Thymus (tissue), 11 donors: Measurements from ENCODE around the gene LAMA5. TPM values are rescaled to one million over a fixed set of nuclear protein-coding genes. Genes with fewer than 3 reads are reported as not detected.

Source experiments
- DNase-seq, 9 donors: peaks; one replicate each; pipeline ENCODE4 v3.0.0-alpha.2; 2013; ENCODE audit warnings: low spot score in 9 of 9, low read depth in 6 of 9, missing footprints in 1 of 9
- H3K27ac ChIP-seq, 2 donors: one replicate each; pipeline ENCODE4 v1.5.1; 2013; ENCODE audit warnings: control low read depth in 1 of 2, low read depth in 1 of 2, low read length in 1 of 2, mild to moderate bottlenecking in 1 of 2, moderate library complexity in 1 of 2
- H3K27me3 ChIP-seq, 2 donors: one replicate each; pipeline ENCODE4 v1.5.1; 2013; ENCODE audit warnings: low read length in 1 of 2; ENCODE audit not compliant: control insufficient read depth in 2 of 2, insufficient read depth in 1 of 2
- H3K36me3 ChIP-seq, 2 donors: one replicate each; pipeline ENCODE4 v1.5.1; 2013; ENCODE audit warnings: low read length in 1 of 2, mild to moderate bottlenecking in 1 of 2, moderate library complexity in 1 of 2; ENCODE audit not compliant: control insufficient read depth in 2 of 2, insufficient read depth in 2 of 2
- H3K4me1 ChIP-seq, 2 donors: one replicate each; pipeline ENCODE4 v1.5.1; 2013; ENCODE audit warnings: low read length in 2 of 2; ENCODE audit not compliant: control insufficient read depth in 2 of 2, insufficient read depth in 2 of 2
- H3K4me3 ChIP-seq, 2 donors: one replicate each; pipeline ENCODE4 v1.5.1; 2013; ENCODE audit warnings: low read length in 2 of 2, control low read depth in 1 of 2, mild to moderate bottlenecking in 1 of 2
- H3K9me3 ChIP-seq, 2 donors: one replicate each; pipeline ENCODE4 v1.5.1; 2013; ENCODE audit warnings: low read length in 1 of 2, mild to moderate bottlenecking in 1 of 2; ENCODE audit not compliant: control insufficient read depth in 2 of 2, insufficient read depth in 1 of 2
- WGBS: extraction: QIAGEN DNeasy Blood & Tissue Kit; methylation state at CpG from one replicate; pipeline ENCODE4 v1.1.7; 2013; 5-methylcytosine and 5-hydroxymethylcytosine counted together
- polyA plus RNA-seq: library from polyadenylated mRNA; stranded (reverse); fragments of 200-250 nt; gene quantifications from one replicate; pipeline ENCODE4 v1.2.3, GENCODE V29; 2013
- total RNA-seq: library from RNA; stranded (reverse); fragments of 120-200 nt; gene quantifications from one replicate; pipeline ENCODE4 v1.2.4, GENCODE V29; 2013
- donor health status: healthy.

LAMA5 gene
- total and polyA plus RNA-seq, 2 donors: 12.8 to 155 TPM

- peak overlapping the region in 1 of 2 donors; percentile 77 for H3K27ac ChIP-seq
- H3K36me3 ChIP-seq: no peaks in the 10 kb centered on the region
- H3K27me3 ChIP-seq: peaks cover 0 to 5% of the 10 kb centered on the region in 2 donors
- no peak overlapping the region for H3K4me3 ChIP-seq
- H3K9me3 ChIP-seq: no peaks in the 10 kb centered on the region
- no peak for DNase-seq
- H3K4me1 ChIP-seq: peaks cover 0 to 25% of the 10 kb centered on the region in 2 donors
- WGBS: 79% methylated on average over 17 of the region's 17 CpGs
These were observed 10.4 kb downstream of the LAMA5 start for GRCh38 chr20:62356589-62357186.

DNA sequence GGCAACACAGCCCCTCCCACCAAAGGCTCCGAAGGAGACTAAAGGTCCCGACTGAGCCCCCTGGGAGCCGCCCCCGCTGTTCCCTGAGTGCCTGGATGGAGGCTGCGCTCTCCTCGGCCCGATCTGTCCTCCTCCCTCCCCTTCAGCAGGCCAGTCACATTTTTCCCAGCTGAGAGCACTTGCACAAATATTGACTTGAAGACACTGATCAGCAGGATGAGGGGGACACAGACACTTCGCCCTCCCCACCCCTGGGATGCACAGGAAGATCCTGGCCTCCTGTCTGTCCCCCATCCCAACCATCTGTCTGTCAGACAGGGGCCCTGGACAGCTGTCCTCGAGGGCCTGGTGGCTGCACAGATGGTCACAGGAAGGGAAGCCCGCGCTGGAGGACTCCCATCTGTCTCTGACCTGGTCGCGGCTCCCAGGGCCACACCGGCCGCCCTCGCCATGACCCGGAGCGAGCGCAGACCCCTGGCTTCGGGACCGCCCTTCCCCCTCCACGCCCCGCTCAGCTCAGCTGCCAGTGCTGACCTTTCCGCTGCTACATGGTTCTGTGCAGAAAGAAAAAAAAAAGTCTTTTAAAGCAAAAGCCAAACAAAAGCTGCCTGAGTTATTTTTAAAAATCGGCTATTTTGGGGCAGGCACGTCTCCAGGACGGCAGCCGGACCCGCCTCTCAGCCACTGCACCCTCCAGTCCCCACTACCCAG, 11.1 kb downstream of the LAMA5 start:
- H3K4me1 ChIP-seq: peaks cover 0 to 25% of the 10 kb centered on the region in 2 donors
- H3K27me3 ChIP-seq: peaks cover 0 to 5% of the 10 kb centered on the region in 2 donors
- H3K4me3 ChIP-seq: no peak overlapping the region
- H3K9me3 ChIP-seq: no peaks in the 10 kb centered on the region
- H3K27ac ChIP-seq: peak overlapping the region in 1 of 2 donors; percentile 15
- DNase-seq: no peak
- WGBS: 82% methylated on average over 29 of the region's 29 CpGs
- H3K36me3 ChIP-seq: no peaks in the 10 kb centered on the region

DNA sequence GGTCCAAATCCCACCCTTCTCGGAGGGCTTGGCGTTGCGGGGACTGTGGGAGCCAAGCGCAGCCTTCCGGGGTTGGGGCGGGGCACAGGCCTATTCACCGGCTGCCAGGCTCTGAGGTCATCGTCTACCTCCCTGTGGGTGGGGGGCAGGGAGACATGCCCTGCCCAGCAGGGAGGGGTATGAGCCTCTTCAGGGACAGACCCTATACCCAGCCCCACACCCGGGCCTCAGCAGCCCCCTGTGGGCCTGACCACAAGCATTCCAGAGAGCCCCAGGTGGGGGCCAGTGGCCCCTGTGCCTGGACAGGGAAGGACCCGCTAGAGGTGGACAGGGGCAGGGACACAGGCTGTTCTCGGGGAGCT, 11.6 kb downstream of the LAMA5 start:
- Histone ChIP-seq H3K4me3 (no peak overlapping the region), H3K9me3 (no peaks in the 10 kb centered on the region), H3K4me1 (peaks cover 0 to 25% of the 10 kb centered on the region in 2 donors), H3K36me3 (no peaks in the 10 kb centered on the region), H3K27me3 (peaks cover 0 to 5% of the 10 kb centered on the region in 2 donors), H3K27ac (peak overlapping the region in 1 of 2 donors; percentile 36)
- WGBS: 85% methylated on average over 11 of the region's 11 CpGs
- no peak for DNase-seq

- Histone ChIP-seq H3K4me1 (peaks cover 0 to 25% of the 10 kb centered on the region in 2 donors), H3K9me3 (no peaks in the 10 kb centered on the region), H3K4me3 (no peak overlapping the region), H3K27me3 (peaks cover 0 to 5% of the 10 kb centered on the region in 2 donors), H3K27ac (peak overlapping the region in 1 of 2 donors; percentile 36), H3K36me3 (no peaks in the 10 kb centered on the region)
- WGBS: 80% methylated on average over 16 of the region's 16 CpGs
- no peak for DNase-seq
These were observed 12.2 kb downstream of the LAMA5 start for GRCh38 chr20:62354811-62355341.

DNA sequence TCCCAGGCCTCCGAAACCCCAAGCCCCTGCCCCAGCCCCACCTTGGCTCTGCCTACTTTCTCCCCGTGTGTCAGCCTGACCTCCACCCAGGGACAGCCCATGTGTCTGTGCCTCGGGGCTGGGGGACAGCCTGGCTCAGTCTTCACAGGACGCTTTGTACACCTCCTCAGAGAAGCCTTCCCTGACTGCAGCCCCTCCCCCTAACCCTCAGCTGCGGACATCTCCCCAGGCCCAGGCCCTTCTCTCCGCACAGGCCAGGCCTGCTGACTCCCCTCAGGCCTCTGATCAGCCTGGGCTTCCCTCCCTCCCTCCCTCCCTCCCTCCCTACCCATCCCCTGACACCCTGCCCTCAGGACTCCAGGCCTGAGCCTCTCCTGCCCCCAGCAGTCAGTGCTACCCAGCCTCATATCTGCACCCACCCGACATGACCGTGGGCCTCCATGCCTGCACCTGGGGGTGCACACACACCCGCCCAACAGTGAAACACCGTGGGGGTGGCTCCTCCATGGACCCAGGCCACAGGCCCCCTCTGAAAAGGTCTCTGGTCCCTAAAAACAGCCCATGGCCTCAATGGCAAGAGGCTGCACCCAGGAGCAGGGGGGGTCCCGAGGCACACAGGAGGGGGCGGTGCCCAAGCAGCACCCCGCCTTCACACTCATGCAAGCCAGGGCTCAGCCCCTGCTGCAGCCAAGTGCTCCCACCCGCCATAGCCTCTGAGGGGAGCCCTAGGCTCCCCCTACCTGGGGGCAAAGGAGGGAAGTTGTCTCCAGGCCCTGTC, 12.9 kb downstream of the LAMA5 start:
- Histone ChIP-seq H3K36me3 (no peaks in the 10 kb centered on the region), H3K4me1 (peaks cover 0 to 24% of the 10 kb centered on the region in 2 donors)

DNA sequence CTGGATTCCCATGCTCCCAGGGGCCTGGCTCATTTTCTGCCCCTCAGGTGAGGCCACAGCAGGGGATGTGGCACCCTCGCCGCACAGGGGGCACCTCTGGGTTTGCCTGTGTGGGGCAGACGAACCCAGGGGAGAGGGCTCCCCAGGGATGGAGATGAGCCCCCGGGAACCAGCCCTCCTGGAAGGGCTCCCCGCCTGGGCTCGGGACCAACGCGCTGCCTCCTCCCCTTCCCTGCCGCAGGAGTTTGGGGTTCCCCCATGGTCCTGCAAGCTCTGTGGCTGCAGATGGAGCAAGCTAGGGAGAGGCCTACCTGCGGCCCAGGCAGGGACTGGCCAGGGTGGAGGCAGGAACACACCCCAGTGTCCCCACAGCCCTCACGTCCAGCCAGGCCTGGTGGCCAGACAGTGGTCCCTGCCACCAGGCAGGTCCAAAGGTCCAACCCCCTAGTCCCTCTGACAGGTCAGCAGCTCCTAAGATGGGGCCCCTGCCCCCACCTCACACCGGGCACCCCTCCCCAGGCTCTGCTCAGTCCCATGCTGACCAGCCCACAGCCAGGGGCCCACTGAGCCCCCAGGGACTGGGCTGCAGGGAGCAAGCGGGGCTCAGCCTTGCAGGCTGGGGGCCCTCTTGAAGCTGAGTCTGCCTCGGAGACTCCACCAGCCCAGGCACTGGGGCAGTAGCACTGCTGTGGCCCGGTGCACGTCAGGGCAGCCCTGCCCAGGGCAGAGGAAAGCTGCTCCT, 13.7 kb downstream of the LAMA5 start:
- peaks cover 0 to 18% of the 10 kb centered on the region in 2 donors for H3K4me1 ChIP-seq
- peaks cover 0 to 3% of the 10 kb centered on the region in 2 donors for H3K9me3 ChIP-seq
- no peak overlapping the region for H3K27ac ChIP-seq
- no peak overlapping the region for H3K4me3 ChIP-seq
- 93% methylated on average over 16 of the region's 16 CpGs for WGBS
- no peaks in the 10 kb centered on the region for H3K36me3 ChIP-seq
- no peak for DNase-seq
- H3K27me3 ChIP-seq: peaks cover 0 to 5% of the 10 kb centered on the region in 2 donors

More for the DNA sequence above, 12.9 kb downstream of the LAMA5 start:
- WGBS: 91% methylated on average over 14 of the region's 14 CpGs
- Histone ChIP-seq H3K4me3 (no peak overlapping the region), H3K27ac (no peak overlapping the region), H3K27me3 (peaks cover 0 to 5% of the 10 kb centered on the region in 2 donors), H3K9me3 (no peaks in the 10 kb centered on the region)
- no peak for DNase-seq

DNA sequence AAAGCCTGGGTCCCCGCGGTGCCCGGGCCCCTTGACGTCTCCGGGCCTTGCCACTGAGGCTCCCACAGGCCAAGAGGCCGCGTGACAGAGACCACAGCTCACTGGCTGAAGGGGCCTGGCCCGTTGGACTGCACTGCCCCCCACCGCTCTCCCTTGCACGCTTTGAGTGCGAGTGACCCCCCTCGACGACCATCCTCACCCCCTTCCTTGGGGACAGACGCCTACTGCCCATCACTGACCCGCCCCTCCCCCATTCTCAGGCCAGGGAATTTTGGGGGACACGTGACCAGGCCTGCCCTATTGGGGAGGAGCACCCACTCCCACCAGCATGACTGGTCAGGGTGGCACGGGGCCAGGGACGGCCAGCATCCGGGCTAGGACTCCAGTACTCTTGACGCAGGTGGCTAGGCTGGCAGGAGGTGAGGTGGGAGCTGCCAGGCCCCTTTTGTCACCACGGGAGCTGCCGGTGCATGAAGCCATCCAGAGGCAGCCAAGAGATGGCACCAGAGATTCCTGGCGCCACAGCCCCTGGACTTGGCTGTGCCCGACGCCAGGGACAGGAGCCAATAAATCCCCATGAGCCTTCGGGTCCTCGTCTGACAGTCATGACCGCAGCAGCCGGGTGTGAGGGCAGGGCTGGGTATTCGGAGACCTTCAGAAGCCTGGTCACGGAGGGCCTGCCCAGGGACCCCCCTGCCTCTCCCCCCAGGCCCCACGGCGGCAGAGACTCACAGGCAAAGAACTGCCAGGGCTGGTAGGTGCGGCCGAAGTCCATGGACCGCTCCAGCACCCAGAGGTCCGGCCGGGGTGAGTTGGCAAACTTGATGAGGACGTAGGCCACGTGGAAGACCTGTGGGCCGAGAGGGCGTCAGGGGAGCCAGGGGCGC, 14.5 kb downstream of the LAMA5 start:
- H3K27me3 ChIP-seq: peaks cover 0 to 5% of the 10 kb centered on the region in 2 donors
- H3K36me3 ChIP-seq: no peaks in the 10 kb centered on the region
- 92% methylated on average over 43 of the region's 43 CpGs for WGBS
- no peak overlapping the region for H3K27ac ChIP-seq
- H3K4me3 ChIP-seq: no peak overlapping the region
- no peak for DNase-seq
- peaks cover 0 to 13% of the 10 kb centered on the region in 2 donors for H3K4me1 ChIP-seq
- peaks cover 0 to 3% of the 10 kb centered on the region in 2 donors for H3K9me3 ChIP-seq
